GM21360 (cell line): ENCODE results near the gene STAB1.

Source experiments
- ATAC-seq: cut with Tn5 transposase; IDR thresholded peaks from one replicate; pipeline ENCODE4 v1.9.1; 2021; ENCODE audit warnings: mild to moderate bottlenecking, moderate library complexity; ENCODE audit not compliant: unreplicated experiment

STAB1 gene

GRCh38 chr3:52557011-52557960 is 62.1 kb downstream of the STAB1 start:
- ATAC-seq = no peak

- no peak for ATAC-seq
Observed at GRCh38 chr3:52558436-52558835, 63.3 kb downstream of the STAB1 start.

GRCh38 chr3:52561028-52561747 is 66.0 kb downstream of the STAB1 start:
- no peak for ATAC-seq

DNA sequence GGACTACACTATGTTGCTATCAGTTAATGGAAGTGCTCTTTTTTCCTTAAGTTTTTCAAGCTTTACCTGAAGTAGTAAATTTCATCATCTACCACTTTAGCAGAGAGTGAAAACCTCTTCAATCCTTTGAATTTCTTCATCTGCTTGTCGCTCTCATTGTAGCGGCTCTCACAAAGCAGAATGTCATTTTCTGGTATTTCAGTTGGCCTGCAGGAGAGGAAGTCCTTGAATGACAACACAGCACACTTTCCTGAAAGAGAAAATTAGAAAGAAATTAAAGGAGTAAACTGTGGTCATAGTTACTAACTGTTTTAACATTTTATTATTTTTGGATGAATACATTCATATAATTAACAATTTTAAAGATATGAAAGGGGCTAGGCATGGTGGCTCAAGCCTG is 68.8 kb downstream of the STAB1 start:
- ATAC-seq = no peak

GRCh38 chr3:52568069-52568468 is 72.9 kb downstream of the STAB1 start:
- ATAC-seq = no peak

- no peak for ATAC-seq
Observed at GRCh38 chr3:52570076-52570475, 74.9 kb downstream of the STAB1 start.

- no peak for ATAC-seq
Observed at GRCh38 chr3:52572221-52572620, 77.1 kb downstream of the STAB1 start.
